ENCODE measurements around the gene GALM.

The GALM gene

GRCh38 chr2:38740851-38741731, 75.2 kb downstream of the GALM start:
- DNase-seq (ENCODE audit: extremely low spot score), result no peak
- TF ChIP-seq CTCF (IDR thresholded peaks at IDR 0.05; ENCODE audit: control extremely low read depth, extremely low read depth, low read depth, missing control alignments), result peak; percentile 34
- CTCF ChIA-PET, result interaction anchor here (0.7 to 23.6 kb wide), 14 partner anchors 8 to 467 kb away, joined by 3 to 333 read pairs (median 6); partner anchors contain the start of gene SRSF7
- POLR2A ChIA-PET, result interaction anchor here (0.7 to 4.0 kb wide), 3 partner anchors 10 to 165 kb away, joined by 4 to 50 read pairs (median 7); partner anchors contain the start of gene SRSF7

- CTCF ChIA-PET, result interaction anchor here (1.3 to 23.6 kb wide), 5 partner anchors 10 to 427 kb away, joined by 4 to 333 read pairs (median 22); no protein-coding TSS in a partner anchor
- POLR2A ChIA-PET, result interaction anchor here (0.7 to 4.0 kb wide), 5 partner anchors 8 to 367 kb away, joined by 3 to 50 read pairs (median 5); partner anchors contain the start of gene SRSF7
- DNase-seq (ENCODE audit: extremely low spot score), result no peak
- TF ChIP-seq CTCF (IDR thresholded peaks at IDR 0.05; ENCODE audit: control extremely low read depth, extremely low read depth, low read depth, missing control alignments), result no peak
These were observed 77.1 kb downstream of the GALM start for GRCh38 chr2:38742797-38743559.

- CTCF ChIA-PET, result interaction anchor here (0.9 to 23.6 kb wide), 8 partner anchors 8 to 428 kb away, joined by 3 to 333 read pairs (median 6); no protein-coding TSS in a partner anchor
- TF ChIP-seq CTCF (IDR thresholded peaks at IDR 0.05; ENCODE audit: control extremely low read depth, extremely low read depth, low read depth, missing control alignments), result no peak
- no peak for DNase-seq (ENCODE audit: extremely low spot score)
- POLR2A ChIA-PET, result interaction anchor here (0.5 to 2.0 kb wide), 7 partner anchors 9 to 1542 kb away, joined by 3 to 24 read pairs (median 6); no protein-coding TSS in a partner anchor
These were observed 77.9 kb downstream of the GALM start for GRCh38 chr2:38743672-38744398.

- no peak for TF ChIP-seq CTCF (IDR thresholded peaks at IDR 0.05; ENCODE audit: control extremely low read depth, extremely low read depth, low read depth, missing control alignments)
- ChIA-PET CTCF (interaction anchor here (0.9 to 23.6 kb wide), 8 partner anchors 9 to 428 kb away, joined by 3 to 333 read pairs (median 6); no protein-coding TSS in a partner anchor), POLR2A (interaction anchor here (0.5 to 1.9 kb wide), 7 partner anchors 10 to 1542 kb away, joined by 3 to 24 read pairs (median 6); no protein-coding TSS in a partner anchor)
- no peak for DNase-seq (ENCODE audit: extremely low spot score)
These were observed 78.5 kb downstream of the GALM start for GRCh38 chr2:38744399-38744780.

GRCh38 chr2:38745267-38745666, 79.4 kb downstream of the GALM start:
- CTCF ChIA-PET, result interaction anchor here (4.5 to 5.7 kb wide), 2 partner anchors 13 to 209 kb away, joined by 22 to 40 read pairs; no protein-coding TSS in a partner anchor
- no peak for TF ChIP-seq CTCF (IDR thresholded peaks at IDR 0.05; ENCODE audit: control extremely low read depth, extremely low read depth, low read depth, missing control alignments)
- DNase-seq (ENCODE audit: extremely low spot score), result no peak
- POLR2A ChIA-PET, result no interaction called here
